CD4-positive, alpha-beta T cell treated with Interleukin-4 for 4 hours (primary cell): ENCODE data around the gene CCL23.

Experiments used
- DNase-seq: peaks from one replicate; pipeline ENCODE4 v3.0.0-alpha.2; 2020

Gene CCL23

GRCh38 chr17:35968520-35969054, 49.2 kb downstream of the CCL23 start:
- no peak for DNase-seq

DNA sequence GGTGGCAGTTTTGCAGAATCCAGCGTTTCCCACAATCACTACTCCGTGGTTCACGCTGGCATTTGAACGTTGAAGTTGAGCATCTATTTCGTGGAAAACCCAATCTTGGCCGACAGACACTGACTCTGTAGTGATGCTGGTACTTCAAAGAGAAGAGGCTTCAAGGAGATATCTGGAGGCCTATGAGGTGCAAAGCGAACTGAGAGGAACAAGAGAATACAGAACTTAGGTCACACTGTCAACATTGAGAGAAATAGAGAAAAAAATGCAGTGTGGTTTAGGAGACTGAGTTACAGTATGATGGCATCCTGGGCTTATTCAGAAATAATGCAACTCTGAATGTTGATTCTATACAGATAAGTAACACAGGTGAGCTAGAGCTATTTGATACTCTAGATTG, 52.5 kb downstream of the CCL23 start:
- no peak for DNase-seq

DNA sequence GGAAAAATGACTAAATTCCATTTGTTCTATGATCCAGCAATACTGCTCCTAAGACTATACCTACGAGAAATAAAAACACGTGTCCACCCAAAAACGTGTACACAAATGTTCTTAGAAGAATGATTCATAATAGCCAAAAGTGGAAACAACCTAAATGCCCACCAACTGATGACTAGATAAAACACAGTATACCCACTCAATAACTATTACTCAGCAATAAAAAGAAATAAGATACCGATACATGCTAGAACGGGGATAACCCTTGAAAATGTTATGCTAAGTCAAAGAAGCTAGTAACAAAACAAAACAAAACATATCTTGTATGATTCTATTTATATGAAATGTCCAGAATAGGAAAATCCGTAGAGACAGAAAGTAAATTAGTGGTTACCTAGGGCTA, 54.1 kb downstream of the CCL23 start:
- DNase-seq = no peak
